Measurements from ENCODE around the gene NUDT8. TPM values are rescaled to one million over a fixed set of nuclear protein-coding genes. Genes with fewer than 3 reads are reported as not detected.

NUDT8 gene
- total RNA-seq, 4 donors from 2014 or later: 16.7 to 67.7 (median 51.1) TPM

- H3K36me3 ChIP-seq: peaks cover 21 to 30% of the 10 kb centered on the region in 2 donors
- intact Hi-C loops (cut with DNase I): no loop called here
- no peaks in the 10 kb centered on the region for H3K27me3 ChIP-seq
- DNase-seq: peak; percentile 80 to 82
- no peaks in the 10 kb centered on the region for H3K9me3 ChIP-seq
- peak in 1 of 2 donors; percentile 54 for TF ChIP-seq POLR2A (IDR thresholded peaks at IDR 0.05)
- peak; percentile 10 to 57 (median 36) for TF ChIP-seq CTCF (IDR thresholded peaks at IDR 0.05)
- H3K27ac ChIP-seq: peak overlapping the region; percentile 54 to 88 (median 79)
- peaks cover 20 to 39% of the 10 kb centered on the region in 2 donors for H3K4me1 ChIP-seq
- no peak overlapping the region for H3K4me3 ChIP-seq (replicated peaks in 1 of 3)
- 23 to 26% methylated on average over 14 to 15 of the region's 23 CpGs for WGBS, 2 donors
Observed at GRCh38 chr11:67613960-67614715, 15.6 kb downstream of the NUDT8 start.

- Histone ChIP-seq H3K4me3 (replicated peaks in 1 of 3) (no peak overlapping the region), H3K27ac (peak overlapping the region; percentile 54 to 88 (median 79)), H3K36me3 (peaks cover 21 to 30% of the 10 kb centered on the region in 2 donors), H3K27me3 (no peaks in the 10 kb centered on the region), H3K4me1 (peaks cover 20 to 39% of the 10 kb centered on the region in 2 donors), H3K9me3 (no peaks in the 10 kb centered on the region)
- TF ChIP-seq CTCF (IDR thresholded peaks at IDR 0.05) (no peak), POLR2A (IDR thresholded peaks at IDR 0.05) (no peak)
- no peak for DNase-seq
- 92 to 94% methylated on average over 14 to 15 of the region's 17 CpGs for WGBS, 2 donors
- intact Hi-C loops (cut with DNase I): no loop called here
Observed at GRCh38 chr11:67613313-67613959, 16.3 kb downstream of the NUDT8 start.

GRCh38 chr11:67612751-67613150 is 17.0 kb downstream of the NUDT8 start:
- Histone ChIP-seq H3K27me3 (no peaks in the 10 kb centered on the region), H3K27ac (no peak overlapping the region), H3K9me3 (no peaks in the 10 kb centered on the region), H3K36me3 (peaks cover 21 to 30% of the 10 kb centered on the region in 2 donors), H3K4me1 (peaks cover 23 to 45% of the 10 kb centered on the region in 2 donors), H3K4me3 (replicated peaks in 1 of 3) (no peak overlapping the region)
- TF ChIP-seq CTCF (IDR thresholded peaks at IDR 0.05) (no peak), POLR2A (IDR thresholded peaks at IDR 0.05) (no peak)
- WGBS, 2 donors: 77 to 99% methylated on average over 9 to 11 of the region's 13 CpGs
- intact Hi-C loops (cut with DNase I): no loop called here
- no peak for DNase-seq

GRCh38 chr11:67611704-67612587 is 17.8 kb downstream of the NUDT8 start:
- TF ChIP-seq CTCF (IDR thresholded peaks at IDR 0.05) (no peak), POLR2A (IDR thresholded peaks at IDR 0.05) (no peak)
- Histone ChIP-seq H3K27me3 (no peaks in the 10 kb centered on the region), H3K36me3 (peaks cover 21 to 30% of the 10 kb centered on the region in 2 donors), H3K27ac (no peak overlapping the region), H3K9me3 (no peaks in the 10 kb centered on the region), H3K4me1 (peaks cover 27 to 46% of the 10 kb centered on the region in 2 donors), H3K4me3 (replicated peaks in 1 of 3) (no peak overlapping the region)
- no peak for DNase-seq
- intact Hi-C loops (cut with DNase I): no loop called here
- WGBS, 2 donors: 87 to 91% methylated on average over 26 to 30 of the region's 37 CpGs

Data from thyroid gland (tissue), 4 donors.